GM19372 (cell line): ENCODE data around the gene SLC20A1.
"Not testable (repeated sequence)": the region's sequence is repeated elsewhere in the genome, so short reads cannot be mapped to it uniquely, and the experiment has no call there.

Source experiments
- ATAC-seq: cut with Tn5 transposase; IDR thresholded peaks from one replicate; pipeline ENCODE4 v1.9.1; 2021; ENCODE audit warnings: mild to moderate bottlenecking, low read depth, moderate library complexity; ENCODE audit not compliant: unreplicated experiment

The SLC20A1 gene, protein sequence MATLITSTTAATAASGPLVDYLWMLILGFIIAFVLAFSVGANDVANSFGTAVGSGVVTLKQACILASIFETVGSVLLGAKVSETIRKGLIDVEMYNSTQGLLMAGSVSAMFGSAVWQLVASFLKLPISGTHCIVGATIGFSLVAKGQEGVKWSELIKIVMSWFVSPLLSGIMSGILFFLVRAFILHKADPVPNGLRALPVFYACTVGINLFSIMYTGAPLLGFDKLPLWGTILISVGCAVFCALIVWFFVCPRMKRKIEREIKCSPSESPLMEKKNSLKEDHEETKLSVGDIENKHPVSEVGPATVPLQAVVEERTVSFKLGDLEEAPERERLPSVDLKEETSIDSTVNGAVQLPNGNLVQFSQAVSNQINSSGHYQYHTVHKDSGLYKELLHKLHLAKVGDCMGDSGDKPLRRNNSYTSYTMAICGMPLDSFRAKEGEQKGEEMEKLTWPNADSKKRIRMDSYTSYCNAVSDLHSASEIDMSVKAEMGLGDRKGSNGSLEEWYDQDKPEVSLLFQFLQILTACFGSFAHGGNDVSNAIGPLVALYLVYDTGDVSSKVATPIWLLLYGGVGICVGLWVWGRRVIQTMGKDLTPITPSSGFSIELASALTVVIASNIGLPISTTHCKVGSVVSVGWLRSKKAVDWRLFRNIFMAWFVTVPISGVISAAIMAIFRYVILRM

DNA sequence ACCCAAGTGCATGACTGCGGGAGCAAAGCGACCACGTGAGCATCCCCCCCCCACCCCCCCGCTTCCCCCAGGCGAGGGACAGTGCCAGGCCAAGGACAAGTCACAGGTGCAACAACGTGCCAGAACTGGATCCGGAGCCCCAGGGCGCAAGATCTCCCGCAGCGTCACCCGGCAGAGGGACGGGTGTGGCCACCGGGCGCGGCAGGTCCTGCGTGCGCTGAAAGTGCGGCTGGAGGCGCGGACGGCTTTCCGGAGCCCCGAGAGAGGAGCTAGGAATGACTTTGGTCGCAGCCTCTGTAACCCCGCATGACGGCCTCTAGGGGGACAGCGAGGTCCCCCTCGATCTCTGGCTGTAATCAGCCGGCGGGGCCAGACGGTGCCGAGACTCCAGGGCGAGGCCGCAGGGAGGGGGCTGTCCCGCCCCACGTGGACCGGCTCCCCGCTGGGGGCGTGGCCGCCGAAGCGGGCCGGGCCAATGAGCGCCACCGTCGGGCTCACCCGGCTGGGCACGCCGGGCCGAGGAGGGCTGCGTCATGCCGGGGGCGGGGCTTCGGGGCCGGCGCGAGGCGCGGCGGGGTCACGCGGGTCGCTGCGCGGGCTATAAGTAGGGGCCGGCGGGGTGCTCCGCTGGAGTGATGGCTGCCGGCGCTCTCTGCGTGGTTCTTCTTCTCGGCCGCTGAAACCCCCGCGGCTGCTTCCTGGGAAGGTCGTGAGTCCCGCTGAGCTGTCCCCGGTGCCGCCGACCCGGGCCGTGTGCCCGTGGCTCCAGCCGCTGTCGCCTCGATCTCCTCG is at the start of gene SLC20A1:
Gene SLC20A1 (plus strand): TSS at position 630 of the 792 bp plus-strand sequence. CDS start 890 bp downstream, outside the sequence.
- ATAC-seq: peak; percentile 81

DNA sequence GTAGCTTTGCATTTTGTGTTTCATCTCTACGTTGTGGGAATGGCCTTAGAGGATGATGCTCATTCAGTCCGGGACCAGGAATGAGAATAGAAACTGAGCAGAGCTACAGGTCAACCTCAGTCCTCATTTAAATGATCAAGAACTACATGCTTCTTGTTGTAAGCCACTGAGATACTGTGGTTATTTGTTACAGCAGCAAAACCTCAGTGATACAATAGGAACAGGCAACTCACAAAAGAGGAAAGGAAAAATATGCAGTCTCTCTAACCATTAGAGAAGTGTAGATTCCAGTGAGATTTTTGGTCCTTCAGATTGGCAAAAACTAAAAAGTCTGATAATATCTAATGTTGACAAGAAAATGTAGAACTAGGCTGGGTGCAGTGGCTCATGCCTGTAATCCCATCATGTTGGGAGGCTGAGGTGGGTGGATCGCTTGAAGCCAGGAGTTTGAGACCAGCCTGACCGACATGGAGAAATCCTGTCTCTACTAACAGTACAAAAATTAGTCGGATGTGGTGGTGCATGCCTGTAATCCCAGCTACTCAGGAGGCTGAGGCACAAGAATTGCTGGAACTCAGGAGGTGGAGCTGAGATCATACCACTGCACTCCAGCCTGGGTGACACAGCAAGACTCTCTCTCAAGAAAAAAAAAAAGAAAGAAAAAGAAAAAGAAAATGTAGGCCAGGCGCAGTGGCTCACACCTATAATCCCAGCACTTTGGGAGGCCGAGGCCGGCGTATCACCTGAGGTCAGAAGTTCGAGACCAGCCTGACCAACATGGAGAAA is 48.0 kb upstream of the SLC20A1 start:
- no peak for ATAC-seq

- ATAC-seq: no peak
These were observed 45.1 kb upstream of the SLC20A1 start for GRCh38 chr2:112600634-112601033.

DNA sequence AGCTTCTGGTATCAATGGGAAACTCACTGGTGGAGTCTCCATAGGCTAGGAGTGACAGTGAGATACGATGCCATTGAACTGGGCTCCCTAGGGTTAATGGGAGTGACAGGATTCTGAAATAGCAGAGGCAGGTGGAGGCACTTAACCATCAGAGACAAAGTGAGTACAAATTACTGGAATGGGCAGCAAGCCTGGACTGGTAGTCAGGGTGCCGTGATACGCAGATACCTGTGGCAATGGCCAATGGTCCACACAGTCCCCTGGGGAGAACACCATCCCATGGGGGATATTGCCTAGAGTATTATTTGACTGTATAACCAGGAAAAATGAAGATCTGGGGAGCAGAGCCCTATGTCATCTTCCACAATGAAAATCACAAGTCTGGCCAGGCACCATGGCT is 44.0 kb upstream of the SLC20A1 start:
- ATAC-seq: no peak

GRCh38 chr2:112602917-112603316 is 42.8 kb upstream of the SLC20A1 start:
- ATAC-seq: no peak

DNA sequence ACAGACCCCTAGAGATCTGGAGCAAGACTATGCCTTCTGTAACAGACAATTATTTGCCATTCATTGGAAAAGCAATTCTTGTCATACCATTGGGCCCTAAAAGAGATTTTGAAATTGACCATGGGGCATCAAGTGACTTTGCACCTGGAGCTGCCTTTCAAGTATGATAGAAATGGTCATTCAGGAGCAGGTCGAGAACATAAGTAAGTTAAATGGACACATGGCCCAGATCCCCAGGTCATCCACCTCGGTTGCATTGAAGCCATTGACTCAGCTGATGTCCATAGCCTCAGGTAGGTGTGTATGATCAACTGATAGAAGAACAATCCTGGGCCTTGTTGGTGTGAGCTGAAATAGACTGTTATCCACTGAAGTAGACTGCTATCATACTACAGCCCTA is 42.0 kb upstream of the SLC20A1 start:
- no peak for ATAC-seq

DNA sequence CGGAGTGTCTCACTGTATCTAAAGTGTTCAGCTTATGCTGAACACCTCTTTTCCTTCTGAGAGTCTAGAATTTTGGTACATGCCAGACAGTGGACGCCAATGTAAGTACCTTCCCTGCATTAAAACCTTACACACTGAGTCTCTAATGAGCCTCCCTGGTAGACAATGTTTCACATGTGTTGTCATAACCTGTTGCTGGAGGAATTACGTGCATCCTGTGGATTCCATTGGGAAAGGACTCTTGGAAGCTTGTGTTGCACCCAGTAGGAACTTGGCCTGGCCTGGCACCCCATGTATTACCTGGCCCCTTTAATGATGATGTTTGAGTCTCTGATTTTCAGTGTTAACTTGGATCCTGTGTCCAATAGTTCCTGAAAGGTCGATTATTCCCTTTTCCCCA is 40.8 kb upstream of the SLC20A1 start:
- no peak for ATAC-seq

DNA sequence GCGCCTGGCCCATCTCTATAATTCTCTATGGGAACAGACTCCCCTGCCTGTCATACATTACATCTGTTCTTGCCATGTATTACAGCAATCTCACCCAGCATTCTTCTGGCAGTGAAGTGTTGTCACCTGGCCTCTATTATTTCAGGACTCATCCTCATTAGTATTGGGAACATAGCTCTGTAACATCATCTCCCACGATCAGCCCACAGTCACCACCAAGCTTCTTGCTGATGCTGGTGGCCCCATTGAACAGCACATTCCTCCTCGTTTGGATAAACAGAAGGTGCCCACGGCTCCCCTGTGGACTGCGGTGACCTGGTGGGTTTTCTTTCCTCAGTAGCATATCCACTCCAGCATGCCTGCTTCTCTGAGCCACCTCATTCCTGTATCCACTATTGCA is 39.8 kb upstream of the SLC20A1 start:
- no peak for ATAC-seq

DNA sequence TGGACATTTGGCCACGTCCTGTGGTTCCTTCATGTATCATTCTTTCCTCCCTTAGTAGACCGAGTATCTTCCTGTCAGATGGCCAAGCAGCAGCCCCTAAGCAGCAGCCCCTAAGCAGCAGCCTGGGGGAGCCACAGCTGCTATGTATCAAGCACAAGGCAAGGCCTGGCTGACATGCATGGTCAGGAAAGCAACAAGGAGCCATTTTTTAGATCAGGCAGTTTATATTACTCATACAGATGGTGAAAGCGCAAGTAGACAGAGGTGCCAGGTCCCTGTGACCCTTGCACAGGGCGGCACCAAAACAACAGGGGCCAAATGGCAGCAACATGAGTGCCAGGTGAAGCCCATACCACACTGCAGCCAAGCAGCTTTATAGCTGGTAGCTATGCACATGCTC is 39.2 kb upstream of the SLC20A1 start:
- ATAC-seq: no peak

- ATAC-seq: no peak
These were observed 37.9 kb upstream of the SLC20A1 start for GRCh38 chr2:112607680-112608438.

- not testable (repeated sequence) for ATAC-seq
These were observed 36.4 kb upstream of the SLC20A1 start for GRCh38 chr2:112609320-112609719.

DNA sequence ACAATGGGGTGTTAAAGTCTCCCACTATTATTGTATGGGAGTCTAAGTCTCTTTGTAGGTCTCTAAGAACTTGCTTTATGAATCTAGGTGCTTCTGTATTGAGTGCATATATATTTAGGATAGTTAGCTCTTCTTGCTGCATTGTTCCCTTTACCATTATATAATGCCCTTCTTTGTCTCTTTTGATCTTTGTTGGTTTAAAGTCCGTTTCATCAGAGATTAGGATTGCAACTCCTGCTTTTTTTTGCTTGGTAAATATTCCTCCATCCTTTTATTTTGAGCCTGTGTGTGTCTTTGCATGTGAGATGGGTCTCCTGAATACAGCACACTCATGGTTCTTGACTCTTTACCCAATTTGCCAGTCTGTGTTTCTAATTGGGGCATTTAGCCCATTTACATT is 33.5 kb upstream of the SLC20A1 start:
- not testable (repeated sequence) for ATAC-seq

DNA sequence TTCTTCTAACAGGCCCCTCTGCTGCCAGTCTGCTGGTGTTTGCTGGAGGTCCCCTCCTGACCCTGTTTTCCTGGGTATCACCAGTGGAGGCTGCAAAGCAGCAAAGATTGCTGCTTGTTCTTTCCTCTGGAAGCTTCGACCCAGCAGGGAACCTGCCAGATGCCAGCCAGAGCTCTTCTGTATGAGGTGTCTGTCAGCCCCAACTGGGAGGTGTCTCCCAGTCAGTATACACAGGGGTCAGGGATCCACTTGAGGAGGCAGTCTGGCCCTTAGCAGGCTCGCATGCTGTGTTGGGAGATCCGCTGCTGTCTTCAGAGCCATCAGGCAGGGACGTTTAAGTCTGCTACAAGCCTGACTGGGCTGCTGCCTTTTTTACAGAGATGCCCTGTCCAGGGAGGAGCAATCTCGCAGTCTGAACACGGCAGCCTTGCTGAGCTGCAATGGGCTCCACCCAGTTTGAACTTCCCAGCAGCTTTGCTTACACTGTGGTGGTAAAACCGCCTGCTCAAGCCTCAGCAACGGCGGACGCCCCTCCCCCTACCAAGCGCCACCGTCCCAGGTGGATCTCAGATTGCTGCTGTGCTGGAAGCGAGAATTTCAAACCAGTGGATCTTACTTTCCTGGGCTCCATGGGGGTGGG is 31.4 kb upstream of the SLC20A1 start:
- no peak for ATAC-seq

DNA sequence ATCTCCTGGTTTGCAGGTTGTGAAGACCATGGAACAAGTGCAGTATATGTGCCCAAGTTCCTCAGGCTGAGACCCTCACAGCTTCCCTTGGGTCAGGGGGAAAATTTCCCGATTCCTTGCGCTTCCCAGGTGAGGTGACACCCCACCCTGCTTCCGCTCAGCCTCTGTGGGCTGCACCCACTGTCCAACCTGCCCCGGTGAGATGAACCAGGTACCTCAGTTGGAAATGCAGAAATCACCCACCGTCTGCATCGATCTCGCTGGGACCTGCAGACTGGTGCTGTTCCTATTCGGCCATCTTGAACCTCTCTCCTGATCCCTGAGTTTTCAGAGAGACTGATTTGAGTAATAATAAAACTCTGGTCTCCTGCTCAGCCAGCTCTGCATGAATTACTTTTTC is 30.7 kb upstream of the SLC20A1 start:
- ATAC-seq: no peak

DNA sequence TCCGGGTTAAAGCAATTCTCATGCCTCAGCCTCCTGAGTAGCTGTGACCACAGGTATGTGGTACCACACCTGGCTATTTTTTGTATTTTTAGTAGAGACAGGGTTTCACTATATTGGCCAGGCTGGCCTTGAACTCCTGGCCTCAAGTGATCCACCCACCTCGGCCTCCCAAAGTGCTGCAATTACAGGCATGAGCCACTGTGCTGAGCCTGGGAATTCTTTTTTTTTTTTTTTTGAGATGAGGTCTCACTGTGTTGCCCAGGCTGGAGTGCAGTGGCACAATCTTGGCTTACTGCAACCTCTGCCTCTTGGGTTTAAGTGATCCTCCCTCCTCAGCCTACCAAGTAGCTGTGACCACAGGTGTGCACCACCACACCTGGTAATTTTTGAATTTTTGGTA is 29.9 kb upstream of the SLC20A1 start:
- ATAC-seq: not testable (repeated sequence)

DNA sequence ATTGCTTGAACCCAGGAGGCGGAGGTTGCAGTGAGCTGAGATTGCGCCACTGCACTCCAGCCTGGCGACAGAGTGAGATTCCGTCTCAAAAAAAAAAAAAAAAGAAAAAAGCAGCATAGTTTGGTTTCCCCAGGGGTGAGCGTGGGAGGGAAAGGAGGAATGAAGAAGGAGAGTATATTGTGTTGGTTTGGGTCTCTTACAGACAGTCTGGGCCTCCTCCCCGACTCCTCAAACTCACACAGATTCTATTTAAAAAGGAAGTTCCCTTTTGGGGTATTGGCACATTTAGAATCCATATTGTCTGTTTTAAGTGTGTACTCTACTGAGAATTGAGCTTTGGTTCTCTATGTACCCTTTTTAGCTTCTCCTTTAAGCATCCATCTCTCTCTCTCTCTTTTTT is 27.4 kb upstream of the SLC20A1 start:
- ATAC-seq: no peak

DNA sequence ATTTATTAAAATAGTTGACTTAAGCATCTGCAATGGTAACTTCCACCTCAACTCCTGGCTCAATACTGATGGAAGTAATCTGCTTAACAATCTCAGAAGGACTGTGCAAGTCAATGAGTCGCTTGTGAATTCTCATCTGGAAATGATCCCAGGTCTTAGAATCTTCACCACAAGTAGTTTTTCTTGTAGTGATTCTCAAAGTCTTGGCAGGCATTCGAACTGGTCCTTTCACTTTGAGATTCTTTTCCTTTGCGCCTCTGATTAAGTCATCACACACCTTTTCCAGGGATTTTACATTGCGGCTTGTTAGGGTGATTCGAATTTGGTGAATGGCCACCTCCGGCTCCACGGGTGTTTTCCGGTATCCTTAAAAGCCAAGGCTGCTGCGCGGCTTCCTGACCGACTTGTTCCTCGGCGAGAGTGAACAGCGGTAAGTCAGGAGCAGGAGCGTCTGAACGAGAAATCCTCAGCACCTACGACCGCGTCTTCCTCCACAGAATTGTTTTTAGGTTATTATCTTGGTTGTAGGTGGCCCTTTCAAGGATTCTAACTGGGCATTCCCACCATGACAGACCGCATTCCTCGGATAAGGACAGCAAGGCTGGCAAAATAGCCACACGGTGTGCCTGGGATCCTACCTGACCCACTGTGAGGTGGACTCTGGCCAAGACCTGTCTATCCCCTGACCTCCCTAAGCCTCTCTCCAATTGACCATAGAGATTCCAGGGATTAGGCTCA is 23.8 kb upstream of the SLC20A1 start:
- no peak for ATAC-seq

GRCh38 chr2:112622528-112622849 is 23.2 kb upstream of the SLC20A1 start:
- no peak for ATAC-seq
